Liver (tissue), 9 donors: Measurements from ENCODE around the gene ADRA2A. TPM values are rescaled to one million over a fixed set of nuclear protein-coding genes. Genes with fewer than 3 reads are reported as not detected.

Experiments used
- DNase-seq: peaks from one replicate; pipeline ENCODE4 v3.0.0-alpha.2; 2017; ENCODE audit warnings: low spot score
- H3K27ac ChIP-seq, 2 donors: one replicate each; pipeline ENCODE4 v1.7.0; 2013; ENCODE audit warnings: inconsistent platforms in 2 of 2, low read length in 2 of 2, control low read depth in 1 of 2, low read depth in 1 of 2, mild to moderate bottlenecking in 1 of 2
- H3K27me3 ChIP-seq, 4 donors: one replicate each; pipeline versions ENCODE4 v1.6.1 to v1.7.0; 2013; ENCODE audit warnings: low read length in 3 of 4, inconsistent platforms in 1 of 4, mild to moderate bottlenecking in 1 of 4, moderate library complexity in 1 of 4; ENCODE audit not compliant: control insufficient read depth in 4 of 4, insufficient read depth in 4 of 4
- H3K36me3 ChIP-seq, 4 donors: one replicate each; pipeline versions ENCODE4 v1.6.1 to v1.7.0; 2013; ENCODE audit warnings: low read length in 3 of 4, mild to moderate bottlenecking in 3 of 4, low read depth in 1 of 4, moderate library complexity in 1 of 4; ENCODE audit not compliant: control insufficient read depth in 4 of 4, insufficient read depth in 3 of 4
- H3K4me1 ChIP-seq, 4 donors: one replicate each; pipeline versions ENCODE4 v1.6.1 to v1.7.0; 2013; ENCODE audit warnings: low read length in 3 of 4, mild to moderate bottlenecking in 3 of 4, moderate library complexity in 1 of 4; ENCODE audit not compliant: control insufficient read depth in 4 of 4, insufficient read depth in 4 of 4
- H3K4me3 ChIP-seq, 3 donors: one replicate each; pipeline versions ENCODE4 v1.6.1 to v1.7.0; 2013; ENCODE audit warnings: low read length in 3 of 3, control low read depth in 1 of 3, low read depth in 1 of 3, mild to moderate bottlenecking in 1 of 3
- H3K9ac ChIP-seq, 2 donors: one replicate each; pipeline ENCODE4 v1.7.0; 2013; ENCODE audit warnings: low read length in 2 of 2, mild to moderate bottlenecking in 2 of 2, moderate library complexity in 2 of 2, control low read depth in 1 of 2, low read depth in 1 of 2
- H3K9me3 ChIP-seq, 4 donors: one replicate each; pipeline versions ENCODE4 v1.6.1 to v1.7.0; 2013; ENCODE audit warnings: low read length in 3 of 4; ENCODE audit not compliant: control insufficient read depth in 4 of 4
- EGR1 ChIP-seq, 2 donors: IDR thresholded peaks; 2 replicates each; pipeline ENCODE4 v1.6.1; 2016 to 2018; ENCODE audit warnings: antibody characterized with exemption in 2 of 2, low read depth in 2 of 2
- FOXA1 ChIP-seq: IDR thresholded peaks from 2 replicates; pipeline ENCODE4 v1.6.1; 2016; ENCODE audit warnings: antibody characterized with exemption
- FOXA2 ChIP-seq: IDR thresholded peaks from 2 replicates; pipeline ENCODE4 v1.6.1; 2016; ENCODE audit warnings: antibody characterized with exemption
- GABPA ChIP-seq, 2 donors: IDR thresholded peaks in 1 of 2; conservative IDR thresholded peaks in 1 of 2; 2 replicates each; pipeline ENCODE4 v1.6.1; 2016; ENCODE audit warnings: antibody characterized with exemption in 2 of 2, mild to moderate bottlenecking in 1 of 2, moderate library complexity in 1 of 2
- HNF4A ChIP-seq, 2 donors: conservative IDR thresholded peaks; 2 replicates each; pipeline ENCODE4 v1.6.1; 2016; ENCODE audit warnings: antibody characterized with exemption in 2 of 2, mild to moderate bottlenecking in 2 of 2
- HNF4G ChIP-seq: IDR thresholded peaks from 2 replicates; pipeline ENCODE4 v1.6.1; 2016; ENCODE audit warnings: antibody characterized with exemption
- JUND ChIP-seq, 2 donors: IDR thresholded peaks; 2 replicates each; pipeline ENCODE4 v1.6.1; 2016; ENCODE audit warnings: antibody characterized with exemption in 2 of 2
- NR2F2 ChIP-seq: IDR thresholded peaks from 2 replicates; pipeline ENCODE4 v1.6.1; 2016; ENCODE audit warnings: antibody characterized with exemption
- RAD21 ChIP-seq, 2 donors: IDR thresholded peaks; 2 replicates each; pipeline ENCODE4 v1.6.1; 2016; ENCODE audit warnings: antibody characterized with exemption in 2 of 2, mild to moderate bottlenecking in 2 of 2
- RXRA ChIP-seq, 2 donors: IDR thresholded peaks; 2 replicates each; pipeline ENCODE4 v1.6.1; 2017 to 2018; ENCODE audit warnings: antibody characterized with exemption in 2 of 2, mild to moderate bottlenecking in 1 of 2
- SP1 ChIP-seq: IDR thresholded peaks from 2 replicates; pipeline ENCODE4 v1.6.1; 2018; ENCODE audit warnings: antibody characterized with exemption, mild to moderate bottlenecking
- TAF1 ChIP-seq: conservative IDR thresholded peaks from 2 replicates; pipeline ENCODE4 v1.6.1; 2016; ENCODE audit warnings: antibody characterized with exemption, mild to moderate bottlenecking
- YY1 ChIP-seq: IDR thresholded peaks from 2 replicates; pipeline ENCODE4 v1.6.1; 2016; ENCODE audit warnings: antibody characterized with exemption, mild to moderate bottlenecking
- WGBS: extraction: QIAGEN DNeasy Blood & Tissue Kit; methylation state at CpG from one replicate; pipeline ENCODE4 v1.1.7; 2013; 5-methylcytosine and 5-hydroxymethylcytosine counted together
- polyA plus RNA-seq, 2 donors: library from polyadenylated mRNA; stranded (reverse) in 1 of 2; unstranded in 1 of 2; fragments of 200-250 nt in 1 of 2; fragments of >200 nt in 1 of 2; fragmentation: Nextera tagmentation in 1 of 2; extraction: Ambion mirVana in 1 of 2; gene quantifications; one replicate each; pipeline versions ENCODE4 v1.2.1 to v1.2.3, GENCODE V29; 2013 to 2015
- total RNA-seq, 2 donors: library from RNA; depleted of rRNA; stranded (reverse); fragments of >200 nt; gene quantifications; one replicate each; pipeline ENCODE4 v1.2.3, GENCODE V29; 2014
- TF ChIP-seq, protein P1 (sequence below): fragments of 150-350 bp; IDR thresholded peaks from 2 replicates; pipeline ENCODE4 v1.5.1; 2017; ENCODE audit warnings: improper control_type of control experiment, low read depth, low read length; ENCODE audit not compliant: missing input control
- TF ChIP-seq, protein P2 (sequence below): IDR thresholded peaks from 2 replicates; pipeline ENCODE4 v1.6.1; 2016; ENCODE audit warnings: antibody characterized with exemption
- TF ChIP-seq, protein P3 (sequence below): IDR thresholded peaks from 2 replicates; pipeline ENCODE4 v1.6.1; 2016; ENCODE audit warnings: antibody characterized with exemption
- TF ChIP-seq, protein P4 (sequence below): IDR thresholded peaks from 2 replicates; pipeline ENCODE4 v1.6.1; 2016; ENCODE audit warnings: antibody characterized with exemption
- TF ChIP-seq, protein P5 (sequence below): IDR thresholded peaks from 2 replicates; pipeline ENCODE4 v1.6.1; 2016; ENCODE audit warnings: antibody characterized with exemption, mild to moderate bottlenecking
- donor health status: healthy.
- donor health status: healthy.
- donor health status: healthy.
- donor health status: healthy.
- donor health status: healthy.

ADRA2A gene
- total and polyA plus RNA-seq, 4 donors = 0.15 to 0.50 (median 0.33) TPM

DNA sequence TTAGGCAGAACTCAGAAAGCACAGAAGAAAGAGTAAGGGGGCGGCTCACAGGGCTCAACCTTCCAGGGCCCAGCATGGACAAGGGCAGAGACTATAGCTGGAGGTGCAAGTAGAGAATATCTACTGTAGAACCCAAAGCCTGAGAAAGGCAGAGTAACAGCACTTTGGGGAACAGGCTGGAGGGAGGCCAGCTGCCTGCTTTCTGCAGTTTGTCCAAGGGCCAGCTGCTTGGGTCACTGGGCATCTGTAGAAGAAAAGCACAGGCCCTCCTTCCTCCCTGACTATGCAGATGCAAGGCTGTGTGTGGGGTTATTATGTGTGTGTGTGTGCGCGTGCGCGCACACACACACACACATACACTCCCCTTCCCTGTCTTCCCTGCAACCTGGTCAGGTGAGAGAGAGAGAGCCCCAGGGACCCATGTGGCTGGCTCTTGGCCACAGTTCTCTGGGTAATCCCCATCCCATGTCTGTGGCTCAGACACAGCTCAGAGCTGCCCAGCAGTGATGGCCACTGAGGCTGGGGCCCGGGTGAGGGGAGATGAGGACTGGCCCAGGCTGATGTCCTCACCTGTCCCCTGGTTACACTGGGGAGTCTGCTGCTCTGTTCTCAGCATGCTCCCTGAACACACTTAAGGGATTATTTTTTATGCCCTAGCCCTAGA is 9.0 kb downstream of the ADRA2A start:
- Histone ChIP-seq H3K4me1 (no peaks in the 10 kb centered on the region), H3K27ac (no peak overlapping the region), H3K9me3 (no peaks in the 10 kb centered on the region), H3K36me3 (no peaks in the 10 kb centered on the region), H3K4me3 (no peak overlapping the region), H3K27me3 (no peaks in the 10 kb centered on the region), H3K9ac (no peak overlapping the region)
- WGBS = 84% methylated on average over 6 of the region's 6 CpGs
- TF ChIP-seq, protein P1, sequence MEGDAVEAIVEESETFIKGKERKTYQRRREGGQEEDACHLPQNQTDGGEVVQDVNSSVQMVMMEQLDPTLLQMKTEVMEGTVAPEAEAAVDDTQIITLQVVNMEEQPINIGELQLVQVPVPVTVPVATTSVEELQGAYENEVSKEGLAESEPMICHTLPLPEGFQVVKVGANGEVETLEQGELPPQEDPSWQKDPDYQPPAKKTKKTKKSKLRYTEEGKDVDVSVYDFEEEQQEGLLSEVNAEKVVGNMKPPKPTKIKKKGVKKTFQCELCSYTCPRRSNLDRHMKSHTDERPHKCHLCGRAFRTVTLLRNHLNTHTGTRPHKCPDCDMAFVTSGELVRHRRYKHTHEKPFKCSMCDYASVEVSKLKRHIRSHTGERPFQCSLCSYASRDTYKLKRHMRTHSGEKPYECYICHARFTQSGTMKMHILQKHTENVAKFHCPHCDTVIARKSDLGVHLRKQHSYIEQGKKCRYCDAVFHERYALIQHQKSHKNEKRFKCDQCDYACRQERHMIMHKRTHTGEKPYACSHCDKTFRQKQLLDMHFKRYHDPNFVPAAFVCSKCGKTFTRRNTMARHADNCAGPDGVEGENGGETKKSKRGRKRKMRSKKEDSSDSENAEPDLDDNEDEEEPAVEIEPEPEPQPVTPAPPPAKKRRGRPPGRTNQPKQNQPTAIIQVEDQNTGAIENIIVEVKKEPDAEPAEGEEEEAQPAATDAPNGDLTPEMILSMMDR = no peak
- no peak for TF ChIP-seq HNF4G
- no peak for TF ChIP-seq FOXA1
- TF ChIP-seq, protein P2, sequence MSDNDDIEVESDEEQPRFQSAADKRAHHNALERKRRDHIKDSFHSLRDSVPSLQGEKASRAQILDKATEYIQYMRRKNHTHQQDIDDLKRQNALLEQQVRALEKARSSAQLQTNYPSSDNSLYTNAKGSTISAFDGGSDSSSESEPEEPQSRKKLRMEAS = no peak
- no peak for TF ChIP-seq RAD21 (IDR thresholded peaks at IDR 0.05)
- no peak for TF ChIP-seq JUND (IDR thresholded peaks at IDR 0.05)
- no peak for TF ChIP-seq FOXA2
- TF ChIP-seq HNF4A (conservative IDR thresholded peaks at IDR 0.05) = no peak
- no peak for TF ChIP-seq TAF1
- no peak for TF ChIP-seq EGR1 (IDR thresholded peaks at IDR 0.05; ENCODE audit: low read depth in 2 of 2)
- no peak for TF ChIP-seq YY1
- TF ChIP-seq SP1 = no peak
- no peak for TF ChIP-seq GABPA (IDR thresholded peaks at IDR 0.05 in 1 of 2, conservative IDR thresholded peaks at IDR 0.05 in 1 of 2)
- no peak for TF ChIP-seq RXRA (IDR thresholded peaks at IDR 0.05)
- TF ChIP-seq NR2F2 = no peak
- TF ChIP-seq, protein P3, sequence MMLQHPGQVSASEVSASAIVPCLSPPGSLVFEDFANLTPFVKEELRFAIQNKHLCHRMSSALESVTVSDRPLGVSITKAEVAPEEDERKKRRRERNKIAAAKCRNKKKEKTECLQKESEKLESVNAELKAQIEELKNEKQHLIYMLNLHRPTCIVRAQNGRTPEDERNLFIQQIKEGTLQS = no peak
- TF ChIP-seq, protein P4, sequence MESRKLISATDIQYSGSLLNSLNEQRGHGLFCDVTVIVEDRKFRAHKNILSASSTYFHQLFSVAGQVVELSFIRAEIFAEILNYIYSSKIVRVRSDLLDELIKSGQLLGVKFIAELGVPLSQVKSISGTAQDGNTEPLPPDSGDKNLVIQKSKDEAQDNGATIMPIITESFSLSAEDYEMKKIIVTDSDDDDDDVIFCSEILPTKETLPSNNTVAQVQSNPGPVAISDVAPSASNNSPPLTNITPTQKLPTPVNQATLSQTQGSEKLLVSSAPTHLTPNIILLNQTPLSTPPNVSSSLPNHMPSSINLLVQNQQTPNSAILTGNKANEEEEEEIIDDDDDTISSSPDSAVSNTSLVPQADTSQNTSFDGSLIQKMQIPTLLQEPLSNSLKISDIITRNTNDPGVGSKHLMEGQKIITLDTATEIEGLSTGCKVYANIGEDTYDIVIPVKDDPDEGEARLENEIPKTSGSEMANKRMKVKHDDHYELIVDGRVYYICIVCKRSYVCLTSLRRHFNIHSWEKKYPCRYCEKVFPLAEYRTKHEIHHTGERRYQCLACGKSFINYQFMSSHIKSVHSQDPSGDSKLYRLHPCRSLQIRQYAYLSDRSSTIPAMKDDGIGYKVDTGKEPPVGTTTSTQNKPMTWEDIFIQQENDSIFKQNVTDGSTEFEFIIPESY = no peak
- TF ChIP-seq, protein P5, sequence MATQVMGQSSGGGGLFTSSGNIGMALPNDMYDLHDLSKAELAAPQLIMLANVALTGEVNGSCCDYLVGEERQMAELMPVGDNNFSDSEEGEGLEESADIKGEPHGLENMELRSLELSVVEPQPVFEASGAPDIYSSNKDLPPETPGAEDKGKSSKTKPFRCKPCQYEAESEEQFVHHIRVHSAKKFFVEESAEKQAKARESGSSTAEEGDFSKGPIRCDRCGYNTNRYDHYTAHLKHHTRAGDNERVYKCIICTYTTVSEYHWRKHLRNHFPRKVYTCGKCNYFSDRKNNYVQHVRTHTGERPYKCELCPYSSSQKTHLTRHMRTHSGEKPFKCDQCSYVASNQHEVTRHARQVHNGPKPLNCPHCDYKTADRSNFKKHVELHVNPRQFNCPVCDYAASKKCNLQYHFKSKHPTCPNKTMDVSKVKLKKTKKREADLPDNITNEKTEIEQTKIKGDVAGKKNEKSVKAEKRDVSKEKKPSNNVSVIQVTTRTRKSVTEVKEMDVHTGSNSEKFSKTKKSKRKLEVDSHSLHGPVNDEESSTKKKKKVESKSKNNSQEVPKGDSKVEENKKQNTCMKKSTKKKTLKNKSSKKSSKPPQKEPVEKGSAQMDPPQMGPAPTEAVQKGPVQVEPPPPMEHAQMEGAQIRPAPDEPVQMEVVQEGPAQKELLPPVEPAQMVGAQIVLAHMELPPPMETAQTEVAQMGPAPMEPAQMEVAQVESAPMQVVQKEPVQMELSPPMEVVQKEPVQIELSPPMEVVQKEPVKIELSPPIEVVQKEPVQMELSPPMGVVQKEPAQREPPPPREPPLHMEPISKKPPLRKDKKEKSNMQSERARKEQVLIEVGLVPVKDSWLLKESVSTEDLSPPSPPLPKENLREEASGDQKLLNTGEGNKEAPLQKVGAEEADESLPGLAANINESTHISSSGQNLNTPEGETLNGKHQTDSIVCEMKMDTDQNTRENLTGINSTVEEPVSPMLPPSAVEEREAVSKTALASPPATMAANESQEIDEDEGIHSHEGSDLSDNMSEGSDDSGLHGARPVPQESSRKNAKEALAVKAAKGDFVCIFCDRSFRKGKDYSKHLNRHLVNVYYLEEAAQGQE = no peak
- peak; percentile 9 for DNase-seq
